Measurements from ENCODE around the gene PRSS48.
"Not testable (repeated sequence)": the region's sequence is repeated elsewhere in the genome, so short reads cannot be mapped to it uniquely, and the experiment has no call there.

DNA sequence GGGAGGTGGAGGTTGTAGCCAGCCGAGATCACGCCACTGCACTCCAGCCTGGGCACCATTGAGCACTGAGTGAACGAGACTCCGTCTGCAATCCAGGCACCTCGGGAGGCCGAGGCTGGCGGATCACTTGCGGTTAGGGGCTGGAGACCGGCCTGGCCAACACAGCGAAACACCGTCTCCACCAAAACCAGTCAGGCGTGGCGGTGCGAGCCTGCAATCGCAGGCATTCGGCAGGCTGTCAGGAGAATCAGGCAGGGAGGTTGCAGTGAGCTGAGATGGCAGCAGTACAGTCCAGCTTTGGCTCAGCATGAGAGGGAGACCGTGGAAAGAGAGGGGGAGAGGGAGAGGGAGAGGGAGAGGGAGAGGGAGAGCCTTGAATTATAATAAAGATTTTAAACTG lies 21.3 kb upstream of the PRSS48 start:
- TF ChIP-seq, protein P1, sequence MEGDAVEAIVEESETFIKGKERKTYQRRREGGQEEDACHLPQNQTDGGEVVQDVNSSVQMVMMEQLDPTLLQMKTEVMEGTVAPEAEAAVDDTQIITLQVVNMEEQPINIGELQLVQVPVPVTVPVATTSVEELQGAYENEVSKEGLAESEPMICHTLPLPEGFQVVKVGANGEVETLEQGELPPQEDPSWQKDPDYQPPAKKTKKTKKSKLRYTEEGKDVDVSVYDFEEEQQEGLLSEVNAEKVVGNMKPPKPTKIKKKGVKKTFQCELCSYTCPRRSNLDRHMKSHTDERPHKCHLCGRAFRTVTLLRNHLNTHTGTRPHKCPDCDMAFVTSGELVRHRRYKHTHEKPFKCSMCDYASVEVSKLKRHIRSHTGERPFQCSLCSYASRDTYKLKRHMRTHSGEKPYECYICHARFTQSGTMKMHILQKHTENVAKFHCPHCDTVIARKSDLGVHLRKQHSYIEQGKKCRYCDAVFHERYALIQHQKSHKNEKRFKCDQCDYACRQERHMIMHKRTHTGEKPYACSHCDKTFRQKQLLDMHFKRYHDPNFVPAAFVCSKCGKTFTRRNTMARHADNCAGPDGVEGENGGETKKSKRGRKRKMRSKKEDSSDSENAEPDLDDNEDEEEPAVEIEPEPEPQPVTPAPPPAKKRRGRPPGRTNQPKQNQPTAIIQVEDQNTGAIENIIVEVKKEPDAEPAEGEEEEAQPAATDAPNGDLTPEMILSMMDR (IDR thresholded peaks at IDR 0.05; ENCODE audit: low read length): not testable (repeated sequence)
- not testable (repeated sequence) for TF ChIP-seq EZH2 (optimal IDR thresholded peaks at IDR 0.05; ENCODE audit: low read depth, low read length); EZH2phosphoT487 (IDR thresholded peaks at IDR 0.05; ENCODE audit: low read length)

Data from MM.1S (cell line).